Effector memory CD8-positive, alpha-beta T cell (primary cell): ENCODE measurements around the gene DGKG.

Source experiments
- ATAC-seq: fragments of 150-1000 bp; cut with Tn5 transposase; replicated peaks from 2 replicates; pipeline ENCODE4 v1.10.0; 2021; ENCODE audit warnings: mild to moderate bottlenecking, moderate library complexity
- DNase-seq, 3 experiments: peaks; one replicate each; pipeline ENCODE4 v3.0.0; 2021
- H3K27ac Mint-ChIP-seq, 2 donors: one replicate each; pipeline ENCODE4 v1.8.0; 2022; ENCODE audit warnings: mild to moderate bottlenecking in 2 of 2, mixed read lengths in 2 of 2, moderate library complexity in 2 of 2
- H3K27me3 Mint-ChIP-seq, 2 donors: one replicate each; pipeline ENCODE4 v1.8.0; 2022; ENCODE audit warnings: mixed read lengths in 2 of 2
- H3K36me3 Mint-ChIP-seq: one replicate; pipeline ENCODE4 v1.8.0; 2022; ENCODE audit warnings: mild to moderate bottlenecking, moderate library complexity, mixed read lengths; ENCODE audit not compliant: insufficient read depth
- H3K4me1 Mint-ChIP-seq, 2 donors: one replicate each; pipeline ENCODE4 v1.8.0; 2022; ENCODE audit warnings: low read depth in 2 of 2, mixed read lengths in 2 of 2
- H3K4me3 Mint-ChIP-seq, 2 donors: one replicate each; pipeline ENCODE4 v1.8.0; 2022; ENCODE audit warnings: mild to moderate bottlenecking in 2 of 2, mixed read lengths in 2 of 2, moderate library complexity in 2 of 2
- H3K9me3 Mint-ChIP-seq, 2 donors: one replicate each; pipeline ENCODE4 v1.8.0; 2022; ENCODE audit warnings: mixed read lengths in 2 of 2

Gene DGKG

GRCh38 chr3:186166491-186167288 lies 195.3 kb downstream of the DGKG start:
- Mint-ChIP-seq H3K27me3 (peaks cover 29 to 62% of the 10 kb centered on the region in 2 donors), H3K4me3 (no peak overlapping the region), H3K9me3 (no peaks in the 10 kb centered on the region), H3K36me3 (peaks cover 4% of the 10 kb centered on the region), H3K4me1 (peaks cover 2 to 8% of the 10 kb centered on the region in 2 donors), H3K27ac (no peak overlapping the region)
- no peak for ATAC-seq
- no peak for DNase-seq

- Mint-ChIP-seq H3K27me3 (peaks cover 29 to 68% of the 10 kb centered on the region in 2 donors), H3K36me3 (peaks cover 4% of the 10 kb centered on the region), H3K27ac (no peak overlapping the region), H3K4me1 (peaks cover 2 to 8% of the 10 kb centered on the region in 2 donors), H3K9me3 (no peaks in the 10 kb centered on the region), H3K4me3 (no peak overlapping the region)
- ATAC-seq = no peak
- DNase-seq = no peak
Measured at GRCh38 chr3:186166036-186166435, 196.0 kb downstream of the DGKG start.

GRCh38 chr3:186165331-186165730 lies 196.7 kb downstream of the DGKG start:
- no peaks in the 10 kb centered on the region for H3K9me3 Mint-ChIP-seq
- H3K27me3 Mint-ChIP-seq = peaks cover 34 to 75% of the 10 kb centered on the region in 2 donors
- H3K4me3 Mint-ChIP-seq = no peak overlapping the region
- H3K27ac Mint-ChIP-seq = no peak overlapping the region
- no peak for ATAC-seq
- H3K4me1 Mint-ChIP-seq = peaks cover 0 to 1% of the 10 kb centered on the region in 2 donors
- peaks cover 4% of the 10 kb centered on the region for H3K36me3 Mint-ChIP-seq
- no peak for DNase-seq

GRCh38 chr3:186164696-186165095 lies 197.3 kb downstream of the DGKG start:
- Mint-ChIP-seq H3K9me3 (no peaks in the 10 kb centered on the region), H3K36me3 (peaks cover 4% of the 10 kb centered on the region), H3K27ac (no peak overlapping the region), H3K27me3 (peaks cover 35 to 81% of the 10 kb centered on the region in 2 donors), H3K4me3 (no peak overlapping the region), H3K4me1 (no peaks in the 10 kb centered on the region)
- DNase-seq = no peak
- no peak for ATAC-seq

GRCh38 chr3:186162221-186162620 lies 199.8 kb downstream of the DGKG start:
- H3K27me3 Mint-ChIP-seq = peaks cover 27 to 74% of the 10 kb centered on the region in 2 donors
- no peaks in the 10 kb centered on the region for H3K4me1 Mint-ChIP-seq
- no peak overlapping the region for H3K4me3 Mint-ChIP-seq
- DNase-seq = no peak
- peak; percentile 17 for ATAC-seq
- H3K36me3 Mint-ChIP-seq = peaks cover 4% of the 10 kb centered on the region
- H3K27ac Mint-ChIP-seq = no peak overlapping the region
- H3K9me3 Mint-ChIP-seq = no peaks in the 10 kb centered on the region

GRCh38 chr3:186160691-186161243 lies 201.3 kb downstream of the DGKG start:
- no peak for ATAC-seq
- Mint-ChIP-seq H3K4me1 (no peaks in the 10 kb centered on the region), H3K36me3 (peaks cover 4% of the 10 kb centered on the region), H3K27ac (no peak overlapping the region), H3K9me3 (no peaks in the 10 kb centered on the region), H3K27me3 (peaks cover 26 to 59% of the 10 kb centered on the region in 2 donors), H3K4me3 (no peak overlapping the region)
- DNase-seq = no peak

- peaks cover 5 to 8% of the 10 kb centered on the region in 2 donors for H3K4me1 Mint-ChIP-seq
- no peaks in the 10 kb centered on the region for H3K36me3 Mint-ChIP-seq
- peaks cover 32 to 43% of the 10 kb centered on the region in 2 donors for H3K27me3 Mint-ChIP-seq
- DNase-seq (no peak), ATAC-seq (no peak)
- no peaks in the 10 kb centered on the region for H3K9me3 Mint-ChIP-seq
- H3K27ac Mint-ChIP-seq = no peak overlapping the region
- H3K4me3 Mint-ChIP-seq = no peak overlapping the region
Measured at GRCh38 chr3:186154641-186155040, 207.4 kb downstream of the DGKG start.

GRCh38 chr3:186152889-186153292 lies 209.1 kb downstream of the DGKG start:
- peaks cover 5 to 8% of the 10 kb centered on the region in 2 donors for H3K4me1 Mint-ChIP-seq
- no peaks in the 10 kb centered on the region for H3K9me3 Mint-ChIP-seq
- ATAC-seq (peak; percentile 55), DNase-seq (no peak)
- H3K36me3 Mint-ChIP-seq = no peaks in the 10 kb centered on the region
- no peak overlapping the region for H3K27ac Mint-ChIP-seq
- peaks cover 39 to 58% of the 10 kb centered on the region in 2 donors for H3K27me3 Mint-ChIP-seq
- no peak overlapping the region for H3K4me3 Mint-ChIP-seq

- ATAC-seq = no peak
- Mint-ChIP-seq H3K9me3 (no peaks in the 10 kb centered on the region), H3K27me3 (peaks cover 39 to 60% of the 10 kb centered on the region in 2 donors), H3K4me1 (peaks cover 5 to 8% of the 10 kb centered on the region in 2 donors), H3K4me3 (no peak overlapping the region), H3K27ac (no peak overlapping the region), H3K36me3 (no peaks in the 10 kb centered on the region)
- no peak for DNase-seq
Measured at GRCh38 chr3:186152361-186152798, 209.7 kb downstream of the DGKG start.

GRCh38 chr3:186151077-186151971 lies 210.7 kb downstream of the DGKG start:
- ATAC-seq (no peak), DNase-seq (no peak)
- peaks cover 5 to 8% of the 10 kb centered on the region in 2 donors for H3K4me1 Mint-ChIP-seq
- no peaks in the 10 kb centered on the region for H3K9me3 Mint-ChIP-seq
- peaks cover 39 to 68% of the 10 kb centered on the region in 2 donors for H3K27me3 Mint-ChIP-seq
- H3K4me3 Mint-ChIP-seq = peak overlapping the region in 1 of 2 donors; percentile 16
- H3K27ac Mint-ChIP-seq = no peak overlapping the region
- no peaks in the 10 kb centered on the region for H3K36me3 Mint-ChIP-seq

- DNase-seq = no peak
- peaks cover 33 to 79% of the 10 kb centered on the region in 2 donors for H3K27me3 Mint-ChIP-seq
- H3K4me1 Mint-ChIP-seq = peaks cover 5 to 8% of the 10 kb centered on the region in 2 donors
- no peak overlapping the region for H3K27ac Mint-ChIP-seq
- no peak overlapping the region for H3K4me3 Mint-ChIP-seq
- no peaks in the 10 kb centered on the region for H3K9me3 Mint-ChIP-seq
- H3K36me3 Mint-ChIP-seq = no peaks in the 10 kb centered on the region
- ATAC-seq = no peak
Measured at GRCh38 chr3:186150041-186150830, 211.8 kb downstream of the DGKG start.

GRCh38 chr3:186149319-186149960 lies 212.6 kb downstream of the DGKG start:
- Mint-ChIP-seq H3K4me1 (peaks cover 5 to 8% of the 10 kb centered on the region in 2 donors), H3K9me3 (no peaks in the 10 kb centered on the region), H3K4me3 (no peak overlapping the region), H3K27ac (no peak overlapping the region), H3K27me3 (peaks cover 38 to 87% of the 10 kb centered on the region in 2 donors), H3K36me3 (no peaks in the 10 kb centered on the region)
- ATAC-seq (no peak), DNase-seq (no peak)
